ENCODE measurements around the gene MMP23B. TPM values are rescaled to one million over a fixed set of nuclear protein-coding genes. Genes with fewer than 3 reads are reported as not detected.

MMP23B gene
- total and polyA plus RNA-seq, 9 donors, result 0.88 to 128 (median 67.3) TPM

- Histone ChIP-seq H3K27me3 (no peaks in the 10 kb centered on the region), H3K4me3 (peak overlapping the region; percentile 92), H3K4me1 (ENCODE audit: insufficient read depth) (peaks cover 15% of the 10 kb centered on the region), H3K9me3 (no peaks in the 10 kb centered on the region), H3K27ac (peak overlapping the region; percentile 100), H3K36me3 (no peaks in the 10 kb centered on the region)
- intact Hi-C loops (cut with DNase I), result no loop called here
- no peak for DNase-seq
- WGBS, 3 donors, result 0% methylated on average over 23 of the region's 23 CpGs
- TF ChIP-seq, protein P1, sequence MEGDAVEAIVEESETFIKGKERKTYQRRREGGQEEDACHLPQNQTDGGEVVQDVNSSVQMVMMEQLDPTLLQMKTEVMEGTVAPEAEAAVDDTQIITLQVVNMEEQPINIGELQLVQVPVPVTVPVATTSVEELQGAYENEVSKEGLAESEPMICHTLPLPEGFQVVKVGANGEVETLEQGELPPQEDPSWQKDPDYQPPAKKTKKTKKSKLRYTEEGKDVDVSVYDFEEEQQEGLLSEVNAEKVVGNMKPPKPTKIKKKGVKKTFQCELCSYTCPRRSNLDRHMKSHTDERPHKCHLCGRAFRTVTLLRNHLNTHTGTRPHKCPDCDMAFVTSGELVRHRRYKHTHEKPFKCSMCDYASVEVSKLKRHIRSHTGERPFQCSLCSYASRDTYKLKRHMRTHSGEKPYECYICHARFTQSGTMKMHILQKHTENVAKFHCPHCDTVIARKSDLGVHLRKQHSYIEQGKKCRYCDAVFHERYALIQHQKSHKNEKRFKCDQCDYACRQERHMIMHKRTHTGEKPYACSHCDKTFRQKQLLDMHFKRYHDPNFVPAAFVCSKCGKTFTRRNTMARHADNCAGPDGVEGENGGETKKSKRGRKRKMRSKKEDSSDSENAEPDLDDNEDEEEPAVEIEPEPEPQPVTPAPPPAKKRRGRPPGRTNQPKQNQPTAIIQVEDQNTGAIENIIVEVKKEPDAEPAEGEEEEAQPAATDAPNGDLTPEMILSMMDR (IDR thresholded peaks at IDR 0.05), result no peak
- TF ChIP-seq POLR2A (IDR thresholded peaks at IDR 0.05) (no peak), EP300 (IDR thresholded peaks at IDR 0.05) (no peak)
Measured at GRCh38 chr1:1614954-1615255, 17.1 kb upstream of the MMP23B start.

DNA sequence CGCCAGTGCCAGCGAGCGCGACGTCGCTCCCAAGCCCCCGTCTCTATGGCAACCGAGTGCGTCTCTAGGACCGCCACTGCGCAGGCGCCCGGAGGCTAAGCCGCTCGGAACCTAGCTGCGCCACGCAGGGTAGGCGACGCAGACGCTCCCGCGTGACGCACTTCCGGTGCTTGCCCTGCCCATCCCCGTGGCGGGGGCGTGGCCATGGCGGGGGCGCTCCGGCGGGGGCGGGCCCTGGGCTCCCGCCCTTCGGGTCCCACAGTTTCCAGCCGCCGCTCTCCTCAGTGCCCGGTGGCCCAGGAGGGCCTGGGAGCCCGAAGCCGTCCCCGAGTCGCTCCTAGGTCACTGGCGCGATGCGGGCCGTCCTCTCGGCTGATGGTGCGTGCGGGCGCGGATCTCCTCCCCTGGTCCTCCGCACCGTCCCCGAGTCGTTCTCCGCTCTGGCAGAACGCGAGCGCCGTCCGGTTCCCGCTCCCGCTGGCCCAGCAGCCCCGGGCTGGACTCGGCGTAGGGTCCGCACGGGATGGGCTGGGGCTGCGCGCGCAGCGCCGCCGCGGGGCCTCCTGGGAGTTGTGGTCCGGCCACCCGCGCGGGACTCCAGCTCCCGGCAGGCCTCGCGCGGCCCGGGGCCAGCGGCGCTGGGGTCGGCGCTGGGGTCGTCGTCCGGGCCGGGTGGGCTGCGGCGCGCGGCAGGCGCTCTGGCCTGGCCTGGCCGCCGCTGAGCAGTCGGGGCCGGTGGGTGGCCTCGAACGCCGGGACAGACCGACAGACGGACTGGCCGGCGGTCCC lies 16.5 kb upstream of the MMP23B start, which contains the start of gene MIB2:
TSS of gene MIB2 (plus strand) at position 245 of the 789 bp plus-strand sequence. CDS start 7,953 bp downstream, outside the sequence.
- Histone ChIP-seq H3K27ac (peak within 1 kb of the TSS; percentile 100), H3K9me3 (no peaks in the 10 kb centered on the region), H3K27me3 (no peaks in the 10 kb centered on the region), H3K4me3 (peak within 1 kb of the TSS; percentile 92), H3K36me3 (no peaks in the 10 kb centered on the region), H3K4me1 (ENCODE audit: insufficient read depth) (peaks cover 15% of the 10 kb centered on the region)
- 0 to 1% (median 0%) methylated on average over 21 to 107 of the region's 107 CpGs for WGBS, 3 donors
- TF ChIP-seq EP300 (IDR thresholded peaks at IDR 0.05) (no peak), POLR2A (IDR thresholded peaks at IDR 0.05) (peak; percentile 82)
- TF ChIP-seq, protein P1 (IDR thresholded peaks at IDR 0.05), result peak in 1 of 3 donors; percentile 25
- DNase-seq, result peak; percentile 94 to 98 (median 96)
- intact Hi-C loops (cut with DNase I), result no loop called here

DNA sequence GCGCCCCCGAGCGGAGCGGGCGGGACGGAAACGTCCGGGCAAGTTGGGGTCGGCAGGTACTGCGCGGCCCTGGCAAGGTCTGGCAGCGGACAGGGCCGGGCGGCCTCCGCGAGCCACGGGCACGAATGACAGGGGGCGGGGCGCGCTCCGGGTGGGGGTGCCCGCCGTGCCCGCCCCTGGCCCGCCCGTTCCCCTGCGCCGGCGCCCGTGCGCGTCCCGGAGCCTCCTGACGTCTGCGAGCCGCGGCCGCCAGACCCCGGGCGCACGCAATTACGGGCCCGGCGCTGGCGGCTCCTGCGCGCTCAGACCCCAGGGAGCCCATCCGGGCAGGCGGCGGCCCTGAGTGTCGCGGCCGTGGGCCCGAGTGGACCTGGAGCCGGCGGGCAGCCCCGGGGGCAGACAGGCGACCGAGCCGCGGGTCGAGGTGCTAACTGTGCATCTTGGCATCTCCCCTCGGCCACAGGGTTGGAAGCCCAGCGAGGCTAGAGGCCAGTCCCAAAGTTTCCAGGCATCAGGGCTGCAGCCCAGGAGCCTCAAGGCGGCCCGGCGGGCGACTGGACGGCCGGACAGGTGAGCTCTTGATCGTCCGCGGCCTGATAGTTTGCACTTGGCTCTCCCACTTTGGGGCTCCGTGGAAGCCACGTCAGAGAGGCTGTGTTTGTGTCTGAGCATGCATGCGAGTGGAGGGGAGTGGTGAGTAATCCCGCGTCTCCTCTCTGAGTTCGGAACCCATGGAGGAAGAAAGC lies 15.8 kb upstream of the MMP23B start:
- Histone ChIP-seq H3K4me1 (ENCODE audit: insufficient read depth) (peaks cover 15% of the 10 kb centered on the region), H3K4me3 (peak overlapping the region; percentile 92), H3K27ac (peak overlapping the region; percentile 100), H3K27me3 (no peaks in the 10 kb centered on the region), H3K36me3 (no peaks in the 10 kb centered on the region), H3K9me3 (no peaks in the 10 kb centered on the region)
- no peak for TF ChIP-seq POLR2A (IDR thresholded peaks at IDR 0.05)
- TF ChIP-seq EP300 (IDR thresholded peaks at IDR 0.05), result no peak
- TF ChIP-seq, protein P1 (IDR thresholded peaks at IDR 0.05), result no peak
- intact Hi-C loops (cut with DNase I), result no loop called here
- 2 to 6% (median 3%) methylated on average over 25 to 80 of the region's 80 CpGs for WGBS, 3 donors
- peak in 1 of 5 donors; percentile 53 for DNase-seq

GRCh38 chr1:1616838-1617237 lies 15.1 kb upstream of the MMP23B start:
- TF ChIP-seq EP300 (IDR thresholded peaks at IDR 0.05) (no peak), POLR2A (IDR thresholded peaks at IDR 0.05) (no peak)
- TF ChIP-seq, protein P1 (IDR thresholded peaks at IDR 0.05), result no peak
- 67 to 83% (median 69%) methylated on average over 19 of the region's 19 CpGs for WGBS, 3 donors
- Histone ChIP-seq H3K36me3 (no peaks in the 10 kb centered on the region), H3K4me1 (ENCODE audit: insufficient read depth) (peaks cover 14% of the 10 kb centered on the region), H3K4me3 (peak overlapping the region; percentile 92), H3K27ac (no peak overlapping the region), H3K27me3 (no peaks in the 10 kb centered on the region), H3K9me3 (no peaks in the 10 kb centered on the region)
- peak in 2 of 5 donors; percentile 48 to 51 for DNase-seq
- intact Hi-C loops (cut with DNase I), result no loop called here

All from ovary (tissue), 9 donors.